H1 (cell line): ENCODE data around the gene SLC22A2. TPM values are rescaled to one million over a fixed set of nuclear protein-coding genes. Genes with fewer than 3 reads are reported as not detected.

Source experiments
- CTCF ChIA-PET: fragments of 300-600 bp; sonication (Branson Sonifier 250); formaldehyde crosslinking; loops from one replicate; lab custom pipeline; 2021; ENCODE audit not compliant: partially characterized antibody; lab: Charles Lee
- POLR2A ChIA-PET: fragments of 300-600 bp; sonication (Branson Sonifier 250); formaldehyde crosslinking; loops from one replicate; lab custom pipeline; 2021; ENCODE audit warnings: inconsistent platforms; ENCODE audit not compliant: partially characterized antibody; lab: Charles Lee
- DNase-seq, 2 experiments: peaks; one replicate each; pipeline versions ENCODE4 v3.0.0 to v3.0.0-alpha.2; 2010 to 2022; ENCODE audit warnings: low spot score in 2 of 2, low read depth in 1 of 2, mixed read lengths in 1 of 2
- FAIRE-seq: peaks from 2 replicates; lab custom pipeline; 2011; peaks lifted over from hg19 to GRCh38; lab: Jason Lieb, UNC
- H2AFZ ChIP-seq: 2 replicates; pipeline ENCODE4 v1.8.1; 2012; ENCODE audit warnings: low read length, inconsistent platforms
- H2AK5ac ChIP-seq: 2 replicates; pipeline ENCODE4 v1.6.1; 2013; ENCODE audit warnings: low read depth, low read length
- H2BK120ac ChIP-seq: replicated peaks from 2 replicates; pipeline ENCODE3; 2013; ENCODE audit warnings: low read depth, low read length, inconsistent platforms
- H2BK12ac ChIP-seq: 2 replicates; pipeline ENCODE4 v1.6.1; 2013; ENCODE audit warnings: low read depth, low read length
- H2BK15ac ChIP-seq: 2 replicates; pipeline ENCODE4 v1.6.1; 2013; ENCODE audit warnings: low read length
- H2BK20ac ChIP-seq: 2 replicates; pipeline ENCODE4 v1.6.1; 2013; ENCODE audit warnings: low read length
- H2BK5ac ChIP-seq: 2 replicates; pipeline ENCODE4 v1.6.1; 2013; ENCODE audit warnings: low read depth, low read length
- H3K14ac ChIP-seq: 2 replicates; pipeline ENCODE4 v1.6.1; 2013; ENCODE audit warnings: inconsistent platforms; ENCODE audit not compliant: insufficient read length
- H3K18ac ChIP-seq: 2 replicates; pipeline ENCODE4 v1.6.1; 2013; ENCODE audit warnings: low read length; ENCODE audit errors: extremely low read depth
- H3K23ac ChIP-seq: 2 replicates; pipeline ENCODE4 v1.6.1; 2013; ENCODE audit warnings: inconsistent platforms; ENCODE audit not compliant: insufficient read length
- H3K23me2 ChIP-seq: 2 replicates; pipeline ENCODE4 v1.6.1; 2013; ENCODE audit warnings: low read depth, low read length
- H3K27ac ChIP-seq: 2 replicates; pipeline ENCODE4 v1.6.1; 2011; ENCODE audit warnings: low read depth, low read length, inconsistent platforms
- H3K27me3 ChIP-seq, 4 experiments: replicated peaks in 1 of 4; 1 replicate in 1 of 4; 2 replicates in 3 of 4; pipeline versions ENCODE4 v1.6.1 to v1.8.1; 2011 to 2013; ENCODE audit warnings: low read length in 3 of 4, mild to moderate bottlenecking in 3 of 4, inconsistent platforms in 2 of 4, mixed read lengths in 2 of 4, moderate library complexity in 1 of 4; ENCODE audit not compliant: control insufficient read depth in 3 of 4, insufficient read depth in 3 of 4; ENCODE audit errors: extremely low read depth in 1 of 4
- H3K36me3 ChIP-seq, 4 experiments: 2 replicates each; pipeline versions ENCODE4 v1.6.1 to v1.8.1; 2011 to 2013; ENCODE audit warnings: mild to moderate bottlenecking in 4 of 4, low read length in 3 of 4, moderate library complexity in 2 of 4, control low read depth in 1 of 4, inconsistent platforms in 1 of 4; ENCODE audit not compliant: insufficient read depth in 4 of 4, control insufficient read depth in 2 of 4
- H3K4ac ChIP-seq: replicated peaks from 2 replicates; pipeline ENCODE3; 2013; ENCODE audit warnings: low read length, low read depth, mixed read lengths, inconsistent platforms; ENCODE audit not compliant: insufficient read length
- H3K4me1 ChIP-seq, 4 experiments: replicated peaks in 1 of 4; 1 replicate in 1 of 4; 2 replicates in 3 of 4; pipeline versions ENCODE4 v1.6.1 to v1.8.1; 2011 to 2013; ENCODE audit warnings: low read length in 3 of 4, inconsistent platforms in 2 of 4, mixed read lengths in 1 of 4; ENCODE audit not compliant: insufficient read depth in 4 of 4, control insufficient read depth in 3 of 4
- H3K4me2 ChIP-seq, 2 experiments: 2 replicates each; pipeline versions ENCODE4 v1.6.1 to v1.8.1; 2011 to 2013; ENCODE audit warnings: low read depth in 2 of 2, low read length in 2 of 2, control low read depth in 1 of 2, inconsistent platforms in 1 of 2, mild to moderate bottlenecking in 1 of 2; ENCODE audit not compliant: insufficient read depth in 1 of 2
- H3K4me3 ChIP-seq, 4 experiments: fragments of 200-600, 300-600 bp in 1 of 4; sonication (generic), shearing (Covaris generic), sonication (Bioruptor Twin) in 1 of 4; 2 replicates each; pipeline versions ENCODE4 v1.5.1 to v1.8.1; 2011 to 2016; ENCODE audit warnings: low read length in 4 of 4, low read depth in 3 of 4, control low read depth in 2 of 4, inconsistent platforms in 2 of 4, mild to moderate bottlenecking in 2 of 4, mixed read lengths in 1 of 4, moderate library complexity in 1 of 4; ENCODE audit not compliant: insufficient read depth in 2 of 4; ENCODE audit errors: extremely low read depth in 1 of 4
- H3K56ac ChIP-seq: replicated peaks from 2 replicates; pipeline ENCODE3; 2013; ENCODE audit warnings: low read depth, mild to moderate bottlenecking, mixed read lengths, low read length, inconsistent platforms; ENCODE audit not compliant: insufficient read length
- H3K79me1 ChIP-seq: 2 replicates; pipeline ENCODE4 v1.6.1; 2013; ENCODE audit warnings: low read depth, low read length, control low read depth
- H3K79me2 ChIP-seq, 2 experiments: 2 replicates each; pipeline versions ENCODE4 v1.6.1 to v1.8.1; 2012 to 2013; ENCODE audit warnings: low read length in 2 of 2, mild to moderate bottlenecking in 2 of 2, inconsistent platforms in 1 of 2; ENCODE audit not compliant: insufficient read depth in 2 of 2, control insufficient read depth in 1 of 2
- H3K9ac ChIP-seq, 4 experiments: replicated peaks in 1 of 4; 1 replicate in 1 of 4; 2 replicates in 3 of 4; pipeline versions ENCODE4 v1.6.1 to v1.8.1; 2011 to 2013; ENCODE audit warnings: low read depth in 3 of 4, low read length in 3 of 4, control low read depth in 2 of 4, mild to moderate bottlenecking in 2 of 4, moderate library complexity in 2 of 4, inconsistent platforms in 1 of 4; ENCODE audit errors: extremely low read depth in 1 of 4
- H3K9me3 ChIP-seq, 2 experiments: 2 replicates each; pipeline versions ENCODE4 v1.6.1 to v1.8.1; 2012 to 2013; ENCODE audit warnings: mild to moderate bottlenecking in 2 of 2, moderate library complexity in 2 of 2, control low read depth in 1 of 2, inconsistent platforms in 1 of 2, low read depth in 1 of 2, low read length in 1 of 2, mixed read lengths in 1 of 2; ENCODE audit not compliant: insufficient read depth in 2 of 2
- H4K20me1 ChIP-seq, 2 experiments: replicated peaks in 1 of 2; 2 replicates each; pipeline versions ENCODE3 to v1.8.1; 2011 to 2013; ENCODE audit warnings: inconsistent platforms in 2 of 2, low read length in 2 of 2, mild to moderate bottlenecking in 1 of 2; ENCODE audit not compliant: insufficient read depth in 2 of 2, control insufficient read depth in 1 of 2
- H4K5ac ChIP-seq: 2 replicates; pipeline ENCODE4 v1.6.1; 2013; ENCODE audit warnings: low read length, low read depth, mixed read lengths, inconsistent platforms; ENCODE audit not compliant: insufficient read length
- H4K8ac ChIP-seq: 2 replicates; pipeline ENCODE4 v1.8.0; 2013; ENCODE audit warnings: mild to moderate bottlenecking, moderate library complexity, low read length, inconsistent platforms; ENCODE audit not compliant: insufficient read depth; ENCODE audit errors: extremely low read depth
- H4K91ac ChIP-seq: replicated peaks from 2 replicates; pipeline ENCODE3; 2013; ENCODE audit warnings: low read length, mixed read lengths, inconsistent platforms; ENCODE audit not compliant: insufficient read length
- CBX5 ChIP-seq: fragments of 300-800, 300-1000 bp; sonication (generic); IDR thresholded peaks from 2 replicates; pipeline ENCODE4 v1.7.1; 2016; ENCODE audit warnings: antibody characterized with exemption, low read length, low read depth
- CBX8 ChIP-seq: fragments of 300-800, 300-1000 bp; sonication (generic); IDR thresholded peaks from 2 replicates; pipeline ENCODE4 v1.7.1; 2016; ENCODE audit warnings: low read depth, low read length, borderline replicate concordance
- CTCF ChIP-seq, 3 experiments: IDR thresholded peaks; 1 replicate in 2 of 3; 2 replicates in 1 of 3; pipeline versions ENCODE4 v1.5.1 to v1.6.1; 2011; ENCODE audit warnings: low read length in 3 of 3, mild to moderate bottlenecking in 3 of 3, inconsistent platforms in 2 of 3, low read depth in 1 of 3, moderate library complexity in 1 of 3; ENCODE audit not compliant: insufficient read depth in 1 of 3; ENCODE audit errors: control extremely low read depth in 1 of 3
- EZH2 ChIP-seq: fragments of 200-600 bp; sonication (generic); IDR thresholded peaks from 2 replicates; pipeline ENCODE4 v1.7.1; 2012; ENCODE audit warnings: low read depth, mild to moderate bottlenecking, moderate library complexity, low read length, inconsistent platforms; ENCODE audit not compliant: severe bottlenecking
- HDAC6 ChIP-seq: IDR thresholded peaks from one replicate; pipeline ENCODE4 v1.7.1; 2012; ENCODE audit warnings: low read depth, mild to moderate bottlenecking, inconsistent platforms, low read length, moderate library complexity
- KDM1A ChIP-seq: fragments of 200-600, 300-600 bp; sonication (generic); IDR thresholded peaks from 2 replicates; pipeline ENCODE4 v1.7.1; 2016; ENCODE audit warnings: mild to moderate bottlenecking, low read length, borderline replicate concordance
- PHF8 ChIP-seq: fragments of 200-600 bp; sonication (generic); conservative IDR thresholded peaks from 2 replicates; pipeline ENCODE4 v1.7.1; 2012; ENCODE audit warnings: low read depth, mild to moderate bottlenecking, inconsistent platforms, low read length, moderate library complexity
- RFX5 ChIP-seq: IDR thresholded peaks from 2 replicates; pipeline ENCODE4 v1.6.1; 2011; ENCODE audit warnings: low read depth, low read length, improper control_type of control experiment, borderline replicate concordance
- SAP30 ChIP-seq: fragments of 300-600 bp; sonication (generic); IDR thresholded peaks from 2 replicates; pipeline ENCODE4 v1.7.1; 2012; ENCODE audit warnings: low read length, moderate library complexity, mild to moderate bottlenecking, inconsistent platforms; ENCODE audit not compliant: insufficient read depth, insufficient replicate concordance
- YY1 ChIP-seq: IDR thresholded peaks from 2 replicates; pipeline ENCODE4 v1.6.1; 2011; ENCODE audit warnings: low read depth, mild to moderate bottlenecking, low read length
- WGBS, 2 experiments: shearing (Covaris generic) in 1 of 2; methylation state at CpG; one replicate each; pipeline versions ENCODE4 v1.1.6 to v1.1.7; 2013 to 2015; ENCODE audit warnings: low lambda C conversion rate in 2 of 2, mixed read lengths in 2 of 2, inconsistent platforms in 1 of 2, low coverage in 1 of 2, missing lambda C conversion rate in 1 of 2; ENCODE audit not compliant: insufficient replicate concordance in 2 of 2, insufficient coverage in 1 of 2, insufficient read length in 1 of 2; ENCODE audit errors: extremely low coverage in 1 of 2, missing lambda C conversion rate in 1 of 2; 5-methylcytosine and 5-hydroxymethylcytosine counted together
- polyA plus RNA-seq, 7 experiments: library from polyadenylated mRNA; depleted of rRNA in 3 of 7; stranded (reverse) in 5 of 7; unstranded in 2 of 7; fragments of >200 nt in 5 of 7; fragments of 200-250 nt in 2 of 7; gene quantifications; 1 replicate in 5 of 7; 2 replicates in 1 of 7; 4 replicates in 1 of 7; pipeline versions ENCODE4 v1.2.1 to v1.2.3, GENCODE V29; 2011 to 2013; ENCODE audit warnings: missing spikeins in 2 of 7, mixed read lengths in 2 of 7
- total RNA-seq: library from RNA; stranded (reverse); fragmentation: NEBNext Ultra II Directional; extraction: Animal tissue kit (Norgen Biotek cat#: 25700); gene quantifications from 2 replicates; pipeline ENCODE4 v1.2.1, GENCODE V29; 2021

SLC22A2 gene
- total and polyA plus RNA-seq, 2 of the 8 experiments (the other 6 are each of a cell fraction or from before 2014, with no cell fraction given) = 0.23 to 1.4 TPM

GRCh38 chr6:160297310-160297709, 38.7 kb upstream of the SLC22A2 start:
- POLR2A ChIA-PET = no interaction called here
- Histone ChIP-seq H4K5ac (no peak overlapping the region), H3K27me3 (no peaks in the 10 kb centered on the region), H2AFZ (no peak overlapping the region), H2BK120ac (no peak overlapping the region), H4K91ac (no peak overlapping the region), H2BK20ac (peak overlapping the region; percentile 51; the same call in 1 of the 2 replicates), H4K8ac (no peak overlapping the region), H2BK12ac (0 out of 2 replicates have a peak overlapping the region, but pooled peaks have one; percentile 1), H3K27ac (no peak overlapping the region), H3K9ac (no peak overlapping the region), H4K20me1 (no peaks in the 10 kb centered on the region), H3K4me3 (no peak overlapping the region), H3K23me2 (peaks cover 5% of the 10 kb centered on the region; the same call in 1 of the 2 replicates), H3K79me1 (no peaks in the 10 kb centered on the region), H3K56ac (no peak overlapping the region), H3K4me2 (no peak overlapping the region), H2AK5ac (no peak overlapping the region), H2BK5ac (no peak overlapping the region), H3K4me1 (peaks cover 0 to 9% (median 6%) of the 10 kb centered on the region in 4 experiments; a peak in 4 of 7 replicates), H3K14ac (no peak overlapping the region), H3K79me2 (no peaks in the 10 kb centered on the region), H3K4ac (no peak overlapping the region), H3K9me3 (no peaks in the 10 kb centered on the region), H3K36me3 (no peaks in the 10 kb centered on the region; a peak in 1 of 8 replicates), H3K23ac (no peak overlapping the region), H2BK15ac (no peak overlapping the region), H3K18ac (no peak overlapping the region)
- 87% methylated on average over 6 of the region's 6 CpGs; no CpG with 5 or more reads in 1 of the 2 experiments for WGBS, 2 experiments
- FAIRE-seq (no peak), DNase-seq (peak in 1 of 2 experiments; percentile 19)
- CTCF ChIA-PET = interaction anchor here (0.8 to 4.2 kb wide), 24 partner anchors 10 to 237 kb away, joined by 3 to 37 read pairs (median 4); no protein-coding TSS in a partner anchor
- no peak for TF ChIP-seq EZH2
- TF ChIP-seq KDM1A = no peak
- no peak for TF ChIP-seq CBX8
- no peak for TF ChIP-seq CBX5
- peak; percentile 71 to 82 (median 76) for TF ChIP-seq CTCF (IDR thresholded peaks at IDR 0.05; ENCODE audit: control extremely low read depth in 1 of 3, insufficient read depth in 1 of 3, low read depth in 1 of 3, low read length in 3 of 3)
- no peak for TF ChIP-seq SAP30
- no peak for TF ChIP-seq PHF8
- TF ChIP-seq HDAC6 = no peak
- no peak for TF ChIP-seq RFX5
- no peak for TF ChIP-seq YY1
